ENCODE data around the gene PIWIL4.
"Not testable (repeated sequence)": the region's sequence is repeated elsewhere in the genome, so short reads cannot be mapped to it uniquely, and the experiment has no call there.

PIWIL4 gene

GRCh38 chr11:94563176-94563847, 3.9 kb upstream of the PIWIL4 start:
- Mint-ChIP-seq H3K9me3 (no peaks in the 10 kb centered on the region), H3K36me3 (no peaks in the 10 kb centered on the region), H3K4me3 (no peak overlapping the region), H3K4me1 (no peaks in the 10 kb centered on the region), H3K27ac (no peak overlapping the region)
- ATAC-seq, result no peak
- no peak for DNase-seq (ENCODE audit: low spot score in 2 of 2)

- Mint-ChIP-seq H3K9me3 (no peaks in the 10 kb centered on the region), H3K4me3 (no peak overlapping the region), H3K4me1 (no peaks in the 10 kb centered on the region), H3K27ac (no peak overlapping the region), H3K36me3 (no peaks in the 10 kb centered on the region)
- ATAC-seq (no peak), DNase-seq (ENCODE audit: low spot score in 2 of 2) (no peak)
These were observed 3.2 kb upstream of the PIWIL4 start for GRCh38 chr11:94563848-94564467.

- ATAC-seq (no peak), DNase-seq (ENCODE audit: low spot score in 2 of 2) (no peak)
- no peak overlapping the region for H3K27ac Mint-ChIP-seq
- H3K9me3 Mint-ChIP-seq, result no peaks in the 10 kb centered on the region
- H3K4me1 Mint-ChIP-seq, result no peaks in the 10 kb centered on the region
- no peaks in the 10 kb centered on the region for H3K36me3 Mint-ChIP-seq
- no peak overlapping the region for H3K4me3 Mint-ChIP-seq
These were observed 1.0 kb downstream of the PIWIL4 start for GRCh38 chr11:94568200-94568599.

GRCh38 chr11:94568717-94569116, 1.5 kb downstream of the PIWIL4 start:
- H3K4me1 Mint-ChIP-seq, result no peaks in the 10 kb centered on the region

GRCh38 chr11:94572975-94573374, 5.8 kb downstream of the PIWIL4 start:
- H3K4me3 Mint-ChIP-seq; H3K9me3 Mint-ChIP-seq; H3K4me1 Mint-ChIP-seq; H3K27ac Mint-ChIP-seq; ATAC-seq; H3K36me3 Mint-ChIP-seq; DNase-seq (ENCODE audit: low spot score in 2 of 2): not testable (repeated sequence)

More at GRCh38 chr11:94568717-94569116, 1.5 kb downstream of the PIWIL4 start:
- no peak for ATAC-seq
- no peak for DNase-seq (ENCODE audit: low spot score in 2 of 2)
- Mint-ChIP-seq H3K9me3 (no peaks in the 10 kb centered on the region), H3K4me3 (no peak overlapping the region), H3K27ac (no peak overlapping the region), H3K36me3 (no peaks in the 10 kb centered on the region)

- H3K36me3 Mint-ChIP-seq, result no peaks in the 10 kb centered on the region
- H3K27ac Mint-ChIP-seq, result no peak overlapping the region
- H3K9me3 Mint-ChIP-seq, result no peaks in the 10 kb centered on the region
These were observed 7.2 kb downstream of the PIWIL4 start for GRCh38 chr11:94574193-94574961.

GRCh38 chr11:94576306-94576705, 9.1 kb downstream of the PIWIL4 start:
- Mint-ChIP-seq H3K4me3 (no peak overlapping the region), H3K27ac (no peak overlapping the region), H3K9me3 (no peaks in the 10 kb centered on the region), H3K36me3 (no peaks in the 10 kb centered on the region), H3K4me1 (peaks cover under 1% of the 10 kb centered on the region)
- DNase-seq (ENCODE audit: low spot score in 2 of 2) (no peak), ATAC-seq (no peak)

More at GRCh38 chr11:94574193-94574961, 7.2 kb downstream of the PIWIL4 start:
- Mint-ChIP-seq H3K4me3 (no peak overlapping the region), H3K4me1 (no peaks in the 10 kb centered on the region)
- ATAC-seq (no peak), DNase-seq (ENCODE audit: low spot score in 2 of 2) (no peak)

- Mint-ChIP-seq H3K27ac (no peak overlapping the region), H3K9me3 (no peaks in the 10 kb centered on the region), H3K4me3 (no peak overlapping the region), H3K4me1 (peaks cover 6% of the 10 kb centered on the region), H3K36me3 (no peaks in the 10 kb centered on the region)
- no peak for ATAC-seq
- no peak for DNase-seq (ENCODE audit: low spot score in 2 of 2)
These were observed 10.7 kb downstream of the PIWIL4 start for GRCh38 chr11:94577841-94578240.

- ATAC-seq (no peak), DNase-seq (ENCODE audit: low spot score in 2 of 2) (no peak)
- Mint-ChIP-seq H3K4me3 (no peak overlapping the region), H3K36me3 (no peaks in the 10 kb centered on the region), H3K4me1 (peaks cover 6% of the 10 kb centered on the region), H3K27ac (no peak overlapping the region), H3K9me3 (no peaks in the 10 kb centered on the region)
These were observed 14.8 kb downstream of the PIWIL4 start for GRCh38 chr11:94581926-94582325.

- H3K4me3 Mint-ChIP-seq, result no peak overlapping the region
- ATAC-seq (no peak), DNase-seq (ENCODE audit: low spot score in 2 of 2) (no peak)
- H3K27ac Mint-ChIP-seq, result no peak overlapping the region
- peaks cover 6% of the 10 kb centered on the region for H3K4me1 Mint-ChIP-seq
- H3K9me3 Mint-ChIP-seq, result no peaks in the 10 kb centered on the region
- no peaks in the 10 kb centered on the region for H3K36me3 Mint-ChIP-seq
These were observed 16.2 kb downstream of the PIWIL4 start for GRCh38 chr11:94583213-94583865.

- Mint-ChIP-seq H3K9me3 (no peaks in the 10 kb centered on the region), H3K27ac (no peak overlapping the region), H3K4me3 (no peak overlapping the region), H3K4me1 (peaks cover 6% of the 10 kb centered on the region), H3K36me3 (no peaks in the 10 kb centered on the region)
- DNase-seq (ENCODE audit: low spot score in 2 of 2) (no peak), ATAC-seq (no peak)
These were observed 16.8 kb downstream of the PIWIL4 start for GRCh38 chr11:94583866-94584500.

GRCh38 chr11:94584978-94585377, 17.8 kb downstream of the PIWIL4 start:
- no peak overlapping the region for H3K4me3 Mint-ChIP-seq
- H3K9me3 Mint-ChIP-seq, result no peaks in the 10 kb centered on the region
- H3K36me3 Mint-ChIP-seq, result no peaks in the 10 kb centered on the region
- DNase-seq (ENCODE audit: low spot score in 2 of 2), result no peak
- no peak overlapping the region for H3K27ac Mint-ChIP-seq
- no peak for ATAC-seq
- H3K4me1 Mint-ChIP-seq, result peaks cover 6% of the 10 kb centered on the region

- no peak for ATAC-seq
- no peak for DNase-seq (ENCODE audit: low spot score in 2 of 2)
- Mint-ChIP-seq H3K27ac (no peak overlapping the region), H3K4me1 (peaks cover 6% of the 10 kb centered on the region), H3K9me3 (no peaks in the 10 kb centered on the region), H3K36me3 (no peaks in the 10 kb centered on the region), H3K4me3 (no peak overlapping the region)
These were observed 18.2 kb downstream of the PIWIL4 start for GRCh38 chr11:94585399-94585798.

- ATAC-seq, result no peak
- no peak for DNase-seq (ENCODE audit: low spot score in 2 of 2)
- H3K4me3 Mint-ChIP-seq, result no peak overlapping the region
- no peaks in the 10 kb centered on the region for H3K36me3 Mint-ChIP-seq
- H3K4me1 Mint-ChIP-seq, result peaks cover 3% of the 10 kb centered on the region
- H3K27ac Mint-ChIP-seq, result no peak overlapping the region
- H3K9me3 Mint-ChIP-seq, result no peaks in the 10 kb centered on the region
These were observed 19.4 kb downstream of the PIWIL4 start for GRCh38 chr11:94586546-94586945.

GRCh38 chr11:94586978-94587377, 19.8 kb downstream of the PIWIL4 start:
- no peaks in the 10 kb centered on the region for H3K4me1 Mint-ChIP-seq
- ATAC-seq, result no peak
- no peaks in the 10 kb centered on the region for H3K36me3 Mint-ChIP-seq
- H3K4me3 Mint-ChIP-seq, result no peak overlapping the region
- no peaks in the 10 kb centered on the region for H3K9me3 Mint-ChIP-seq
- H3K27ac Mint-ChIP-seq, result no peak overlapping the region
- no peak for DNase-seq (ENCODE audit: low spot score in 2 of 2)
